HG02642 (cell line): ENCODE results near the gene TAS2R20.
"Not testable (repeated sequence)": the region's sequence is repeated elsewhere in the genome, so short reads cannot be mapped to it uniquely, and the experiment has no call there.

Experiments used
- ATAC-seq: cut with Tn5 transposase; IDR thresholded peaks from one replicate; pipeline ENCODE4 v1.9.1; 2021; ENCODE audit warnings: mild to moderate bottlenecking; ENCODE audit not compliant: unreplicated experiment, poor library complexity

Gene TAS2R20

GRCh38 chr12:10998204-10998603 is at the start of gene TAS2R20:
Gene TAS2R20 (minus strand): TSS chr12:10998304. CDS start chr12:10997875, 429 bp downstream.
- ATAC-seq = no peak

- not testable (repeated sequence) for ATAC-seq
Observed at GRCh38 chr12:11041366-11041765, 43.3 kb upstream of the TAS2R20 start.

GRCh38 chr12:11040162-11040561 is 42.1 kb upstream of the TAS2R20 start:
- no peak for ATAC-seq

GRCh38 chr12:11039171-11039570 is 41.1 kb upstream of the TAS2R20 start:
- ATAC-seq = no peak

- ATAC-seq = not testable (repeated sequence)
Observed at GRCh38 chr12:11033959-11034358, 35.9 kb upstream of the TAS2R20 start.

- no peak for ATAC-seq
Observed at GRCh38 chr12:11031307-11031706, 33.2 kb upstream of the TAS2R20 start, which contains the start of gene TAS2R31. Gene TAS2R31 (minus strand): TSS chr12:11031407. CDS start chr12:11031335, 72 bp downstream.

GRCh38 chr12:11026118-11026517 is 28.0 kb upstream of the TAS2R20 start:
- ATAC-seq = no peak

GRCh38 chr12:11023387-11023786 is 25.3 kb upstream of the TAS2R20 start:
- ATAC-seq = no peak

- ATAC-seq = no peak
Observed at GRCh38 chr12:11022520-11022919, 24.4 kb upstream of the TAS2R20 start, which contains the start of gene TAS2R19. Gene TAS2R19 (minus strand): TSS chr12:11022620. CDS start chr12:11022571, 49 bp downstream.

- no peak for ATAC-seq
Observed at GRCh38 chr12:11016937-11017336, 18.8 kb upstream of the TAS2R20 start.

- ATAC-seq = no peak
Observed at GRCh38 chr12:11015775-11016430, 17.8 kb upstream of the TAS2R20 start.

GRCh38 chr12:11014234-11014633 is 16.1 kb upstream of the TAS2R20 start:
- ATAC-seq = no peak

- ATAC-seq = no peak
Observed at GRCh38 chr12:11007608-11008007, 9.5 kb upstream of the TAS2R20 start.

GRCh38 chr12:10994307-10994706 is 3.8 kb downstream of the TAS2R20 start:
- no peak for ATAC-seq

- no peak for ATAC-seq
Observed at GRCh38 chr12:10989107-10989506, 9.0 kb downstream of the TAS2R20 start.

- no peak for ATAC-seq
Observed at GRCh38 chr12:10986812-10987211, 11.3 kb downstream of the TAS2R20 start, which contains the start of gene TAS2R50. Gene TAS2R50 (minus strand): TSS chr12:10986912. CDS start chr12:10986860, 52 bp downstream.

GRCh38 chr12:10982244-10982643 is 15.9 kb downstream of the TAS2R20 start:
- ATAC-seq = no peak

- no peak for ATAC-seq
Observed at GRCh38 chr12:10974965-10975364, 23.1 kb downstream of the TAS2R20 start.

- no peak for ATAC-seq
Observed at GRCh38 chr12:10968765-10969456, 29.2 kb downstream of the TAS2R20 start.

GRCh38 chr12:10967409-10967808 is 30.7 kb downstream of the TAS2R20 start:
- ATAC-seq = no peak

- no peak for ATAC-seq
Observed at GRCh38 chr12:10966314-10966713, 31.8 kb downstream of the TAS2R20 start.
